ENCODE results near the gene FMNL2.

Gene FMNL2

DNA sequence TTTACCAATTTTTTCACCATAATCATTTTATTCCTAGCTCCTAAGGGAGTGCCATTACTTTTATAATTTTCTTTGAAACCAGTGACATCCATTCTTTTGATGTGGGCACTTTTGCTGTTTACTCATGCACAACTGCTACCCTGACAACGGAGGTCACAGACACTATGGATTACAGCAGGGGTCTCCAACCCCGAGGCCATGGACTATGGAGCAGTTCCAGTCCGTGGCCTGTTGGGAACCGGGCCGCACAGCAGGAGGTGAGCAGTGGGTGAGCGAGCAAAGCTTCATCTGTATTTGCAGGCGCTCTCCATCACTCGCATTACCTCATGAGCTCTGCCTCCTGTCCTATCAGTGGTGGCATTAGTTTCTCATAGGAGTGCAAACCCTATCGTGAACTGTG is 347.7 kb downstream of the FMNL2 start:
- DNase-seq = no peak

DNA sequence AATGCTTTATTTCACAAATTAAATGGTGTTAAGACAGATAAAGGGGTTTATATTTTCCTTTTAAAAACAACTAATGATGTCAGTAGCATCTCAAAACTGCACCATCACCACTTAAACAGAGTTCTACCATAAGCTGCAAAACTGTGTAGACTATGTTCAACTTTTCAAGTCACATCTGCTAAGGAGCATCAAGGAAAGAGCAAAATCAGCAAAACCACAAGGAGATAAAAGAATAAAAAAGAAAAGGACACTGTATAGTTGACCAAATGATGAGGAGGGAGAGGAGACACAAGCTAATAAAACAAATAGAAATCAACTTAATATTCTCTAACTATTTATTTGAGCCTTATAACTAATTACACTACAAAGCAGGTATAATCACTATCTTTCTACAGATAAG is 348.4 kb downstream of the FMNL2 start:
- no peak for DNase-seq

DNA sequence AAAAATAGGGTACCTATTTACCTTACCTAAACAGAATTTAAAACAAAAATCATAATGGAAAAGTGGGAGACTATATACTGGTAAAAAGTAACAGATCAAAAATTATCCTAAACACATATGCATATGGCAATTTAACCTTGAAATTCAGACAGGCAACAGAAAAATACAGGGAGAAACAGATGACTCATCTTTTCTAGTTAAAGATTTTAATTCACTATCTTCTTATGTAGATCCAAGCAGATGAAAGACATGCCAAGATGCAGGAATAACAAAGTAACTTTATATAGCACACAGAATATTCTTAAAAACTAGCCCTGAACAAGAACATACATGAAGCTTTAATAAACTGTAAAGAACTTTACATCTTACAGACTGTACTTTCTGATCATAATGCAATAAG is 351.3 kb downstream of the FMNL2 start:
- DNase-seq = no peak

- no peak for DNase-seq
Measured at GRCh38 chr2:152693033-152693432, 358.1 kb downstream of the FMNL2 start.

- DNase-seq = no peak
Measured at GRCh38 chr2:152694161-152694661, 359.2 kb downstream of the FMNL2 start.

DNA sequence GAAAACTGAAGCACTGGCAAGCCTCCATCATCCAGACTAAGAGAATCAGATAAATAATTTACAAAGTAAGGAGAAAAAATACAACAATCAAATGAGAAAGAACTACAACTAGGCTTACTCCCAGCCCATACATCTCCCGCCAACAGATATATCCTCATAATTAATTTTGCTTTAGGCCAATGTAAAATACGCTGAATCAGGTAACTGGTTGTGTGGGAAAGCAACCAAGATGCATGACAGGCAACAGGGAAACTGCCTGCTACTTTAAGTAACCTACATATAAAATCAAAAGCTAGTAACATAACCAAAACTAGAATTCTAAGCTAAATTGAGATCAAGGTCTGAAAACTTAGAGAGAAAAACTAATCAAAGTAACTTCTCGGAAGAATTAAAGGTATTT is 360.8 kb downstream of the FMNL2 start:
- DNase-seq = no peak

DNA sequence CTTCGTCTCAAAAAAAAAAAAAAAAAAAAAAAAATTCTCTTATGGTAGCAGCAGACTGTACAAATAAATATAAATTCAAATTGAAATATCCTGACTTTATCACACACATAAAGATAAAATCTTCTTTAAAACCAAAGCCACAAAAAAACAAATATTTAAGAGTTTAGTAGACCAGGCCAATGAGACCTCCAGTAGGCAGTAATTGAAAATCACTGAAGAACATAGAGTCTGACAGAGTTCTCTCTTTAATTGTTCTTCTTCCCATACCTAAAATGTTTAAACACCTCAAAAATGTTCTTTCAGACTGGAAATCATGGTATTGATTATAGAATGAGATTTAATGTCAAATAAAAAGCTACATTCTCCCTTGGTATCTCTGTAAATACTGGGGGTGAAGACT is 361.5 kb downstream of the FMNL2 start:
- no peak for DNase-seq

Measured in RPMI8226 (cell line).